DOHH2 (cell line): ENCODE measurements around the gene TMEM218.

Source experiments
- EZH2phosphoT487 ChIP-seq: fragments of 200-600 bp; sonication (generic); IDR thresholded peaks from 2 replicates; pipeline ENCODE4 v1.6.1; 2017; ENCODE audit warnings: borderline replicate concordance, mild to moderate bottlenecking, antibody characterized with exemption, low read length, moderate library complexity, mixed read lengths
- TF ChIP-seq, protein P1 (sequence below): fragments of 200-600 bp; sonication (generic); IDR thresholded peaks from one replicate; pipeline ENCODE4 v1.5.1; 2014; ENCODE audit warnings: antibody characterized with exemption, mild to moderate bottlenecking, low read depth, low read length; ENCODE audit not compliant: poor library complexity, severe bottlenecking

DNA sequence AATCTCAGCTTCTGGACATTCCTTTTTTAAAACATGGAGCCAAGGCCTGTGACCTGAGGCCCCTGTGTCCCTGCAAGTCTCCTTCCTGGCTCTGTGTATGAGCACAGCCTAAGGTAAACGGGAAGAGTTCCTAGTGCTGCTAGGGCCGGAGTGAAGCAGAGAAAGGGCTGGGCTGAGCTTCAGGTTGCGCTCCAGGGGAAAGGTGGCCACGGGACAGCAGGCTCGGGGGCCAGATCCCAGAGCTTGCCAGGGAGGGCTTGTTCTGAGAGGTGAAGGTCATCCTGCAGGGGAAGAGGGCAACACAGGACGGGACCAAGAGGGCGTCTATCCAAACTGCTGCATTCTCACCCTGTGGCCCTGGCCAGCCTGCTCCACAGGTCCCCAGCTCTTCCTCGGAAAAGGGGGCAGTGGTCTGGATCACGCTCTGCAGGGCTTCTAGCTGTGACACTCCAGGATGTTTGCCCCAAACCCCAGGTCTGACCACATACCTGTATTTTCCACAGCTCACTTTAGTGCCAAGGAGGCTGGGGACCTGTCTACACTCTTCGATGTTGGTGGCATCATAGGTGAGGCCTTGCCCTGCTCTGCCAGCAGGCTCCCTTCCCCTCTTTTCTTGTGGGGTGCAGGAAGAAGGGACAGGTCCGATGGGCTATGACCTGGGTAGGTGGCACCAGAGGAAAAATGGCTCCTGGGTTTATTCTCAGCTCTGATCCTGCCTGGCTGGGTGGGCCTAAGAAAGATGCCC lies 27.9 kb downstream of the TMEM218 start:
- TF ChIP-seq, protein P1, sequence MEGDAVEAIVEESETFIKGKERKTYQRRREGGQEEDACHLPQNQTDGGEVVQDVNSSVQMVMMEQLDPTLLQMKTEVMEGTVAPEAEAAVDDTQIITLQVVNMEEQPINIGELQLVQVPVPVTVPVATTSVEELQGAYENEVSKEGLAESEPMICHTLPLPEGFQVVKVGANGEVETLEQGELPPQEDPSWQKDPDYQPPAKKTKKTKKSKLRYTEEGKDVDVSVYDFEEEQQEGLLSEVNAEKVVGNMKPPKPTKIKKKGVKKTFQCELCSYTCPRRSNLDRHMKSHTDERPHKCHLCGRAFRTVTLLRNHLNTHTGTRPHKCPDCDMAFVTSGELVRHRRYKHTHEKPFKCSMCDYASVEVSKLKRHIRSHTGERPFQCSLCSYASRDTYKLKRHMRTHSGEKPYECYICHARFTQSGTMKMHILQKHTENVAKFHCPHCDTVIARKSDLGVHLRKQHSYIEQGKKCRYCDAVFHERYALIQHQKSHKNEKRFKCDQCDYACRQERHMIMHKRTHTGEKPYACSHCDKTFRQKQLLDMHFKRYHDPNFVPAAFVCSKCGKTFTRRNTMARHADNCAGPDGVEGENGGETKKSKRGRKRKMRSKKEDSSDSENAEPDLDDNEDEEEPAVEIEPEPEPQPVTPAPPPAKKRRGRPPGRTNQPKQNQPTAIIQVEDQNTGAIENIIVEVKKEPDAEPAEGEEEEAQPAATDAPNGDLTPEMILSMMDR, result no peak
- no peak for TF ChIP-seq EZH2phosphoT487
